KMS-11 (cell line): ENCODE data around the gene SREBF1.
A peak's percentile ranks its signal among the peaks of the same experiment; 100 is the strongest.

Experiments
- H2AFZ ChIP-seq: fragments of 200-600 bp; sonication (generic); 2 replicates; pipeline ENCODE4 v1.6.1; 2016; ENCODE audit warnings: antibody characterized with exemption, mixed run types, low read depth
- H3K27ac ChIP-seq: fragments of 200-600 bp; sonication (generic); 2 replicates; pipeline ENCODE4 v1.6.1; 2016; ENCODE audit warnings: mild to moderate bottlenecking, mixed run types
- H3K27me3 ChIP-seq: fragments of 200-600 bp; sonication (generic); 2 replicates; pipeline ENCODE4 v1.6.1; 2017; ENCODE audit warnings: mild to moderate bottlenecking, low read depth, mixed run types, moderate library complexity; ENCODE audit not compliant: insufficient read depth
- H3K36me3 ChIP-seq: fragments of 200-600 bp; sonication (generic); 2 replicates; pipeline ENCODE4 v1.6.1; 2017; ENCODE audit warnings: mild to moderate bottlenecking, mixed run types; ENCODE audit not compliant: insufficient read depth
- H3K4me1 ChIP-seq: fragments of 200-600 bp; sonication (generic); 2 replicates; pipeline ENCODE4 v1.6.1; 2016; ENCODE audit warnings: mild to moderate bottlenecking, low read depth, mixed run types; ENCODE audit not compliant: poor library complexity, severe bottlenecking
- H3K4me2 ChIP-seq: fragments of 200-600 bp; sonication (generic); 2 replicates; pipeline ENCODE4 v1.7.0; 2016; ENCODE audit warnings: mild to moderate bottlenecking, mixed run types
- H3K4me3 ChIP-seq: fragments of 200-600 bp; sonication (generic); IDR thresholded peaks from 2 replicates; pipeline ENCODE4 v1.6.1; 2017; ENCODE audit warnings: low read depth, low read length, mixed read lengths; ENCODE audit not compliant: insufficient read depth
- H3K79me2 ChIP-seq: fragments of 200-600 bp; sonication (generic); 2 replicates; pipeline ENCODE4 v1.6.1; 2016; ENCODE audit warnings: low read depth, mixed run types; ENCODE audit not compliant: insufficient read depth
- H3K9ac ChIP-seq: fragments of 200-600 bp; sonication (generic); 2 replicates; pipeline ENCODE4 v1.6.1; 2016; ENCODE audit warnings: mild to moderate bottlenecking, mixed run types
- H4K20me1 ChIP-seq: fragments of 200-600 bp; sonication (generic); 2 replicates; pipeline ENCODE4 v1.6.1; 2016; ENCODE audit warnings: mild to moderate bottlenecking, mixed run types; ENCODE audit not compliant: insufficient read depth
- CTCF ChIP-seq: fragments of 200-600 bp; sonication (generic); conservative IDR thresholded peaks from 2 replicates; pipeline ENCODE4 v1.6.1; 2017; ENCODE audit warnings: low read depth, mild to moderate bottlenecking, antibody characterized with exemption, low read length, moderate library complexity, mixed read lengths

SREBF1 gene

DNA sequence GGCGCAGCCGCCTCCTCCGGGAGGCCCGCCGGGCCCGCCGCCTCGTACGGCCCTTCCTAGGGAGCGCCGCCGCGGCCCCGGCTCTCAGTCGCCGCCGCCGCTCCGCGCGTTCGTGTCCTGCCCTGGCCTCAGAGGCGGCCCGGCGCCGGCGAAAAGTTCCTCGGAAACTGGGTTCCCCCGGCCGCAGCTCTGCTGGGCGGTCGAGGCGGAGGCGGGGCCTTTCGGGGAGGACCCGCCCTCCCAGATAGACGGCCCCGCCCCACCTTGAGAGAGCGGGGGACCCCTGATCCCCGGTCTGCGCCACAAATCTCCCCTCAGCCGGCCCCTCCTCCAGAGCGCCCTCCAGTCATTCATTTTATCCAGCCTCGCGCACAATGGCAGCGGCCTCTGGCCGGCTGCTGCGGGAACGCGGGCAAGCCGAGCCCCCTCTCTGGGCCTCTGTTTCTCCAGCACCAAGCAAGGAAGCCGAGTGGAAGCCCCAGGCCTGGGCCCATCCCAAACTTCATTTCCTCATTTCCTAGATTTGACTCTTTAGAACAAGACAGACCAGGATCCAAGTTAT lies at the start of gene SREBF1:
Gene SREBF1 (minus strand): TSS at position 169 of the 562 bp plus-strand sequence. CDS start 169 bp downstream, outside the sequence.
- no peak within 1 kb of the TSS for H3K4me3 ChIP-seq
- no peak for TF ChIP-seq CTCF
- no peak within 1 kb of the TSS; the same call in 1 of the 2 replicates for H2AFZ ChIP-seq
- no peaks in the 10 kb centered on the region for H3K27me3 ChIP-seq
- H3K27ac ChIP-seq: peak within 1 kb of the TSS; percentile 88
- H3K4me2 ChIP-seq: peak within 1 kb of the TSS; percentile 95
- H3K4me1 ChIP-seq: peaks cover 63% of the 10 kb centered on the region
- no peaks in the 10 kb centered on the region for H4K20me1 ChIP-seq
- peak within 1 kb of the TSS; percentile 93 for H3K9ac ChIP-seq
- no peaks in the 10 kb centered on the region for H3K36me3 ChIP-seq
- peaks cover 35% of the 10 kb centered on the region for H3K79me2 ChIP-seq

DNA sequence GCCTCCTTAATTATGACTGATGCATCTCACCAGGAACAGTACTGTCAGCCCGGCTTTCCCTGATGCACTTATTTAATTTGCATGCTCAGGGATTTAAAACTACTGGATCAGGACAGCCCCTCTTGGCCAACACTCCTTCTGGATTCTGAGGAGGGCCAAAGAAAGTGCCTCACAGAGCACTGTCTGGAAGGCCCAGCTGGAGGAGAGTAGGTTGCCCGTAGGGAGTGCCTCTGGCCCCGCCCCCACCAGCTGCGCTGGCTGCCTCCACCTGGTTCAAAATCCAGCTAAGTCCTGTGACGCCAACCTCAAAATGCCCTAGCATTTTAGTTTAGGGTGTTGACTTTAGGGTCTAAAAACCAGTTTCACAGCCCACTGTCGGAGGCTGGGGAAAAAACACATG lies 49.4 kb upstream of the SREBF1 start:
- Histone ChIP-seq H3K4me2 (no peak overlapping the region), H3K36me3 (no peaks in the 10 kb centered on the region), H3K4me3 (no peak overlapping the region), H3K27me3 (no peaks in the 10 kb centered on the region), H3K4me1 (peaks cover 13% of the 10 kb centered on the region), H4K20me1 (no peaks in the 10 kb centered on the region), H3K9ac (no peak overlapping the region), H3K27ac (no peak overlapping the region), H3K79me2 (no peaks in the 10 kb centered on the region), H2AFZ (no peak overlapping the region)
- no peak for TF ChIP-seq CTCF

DNA sequence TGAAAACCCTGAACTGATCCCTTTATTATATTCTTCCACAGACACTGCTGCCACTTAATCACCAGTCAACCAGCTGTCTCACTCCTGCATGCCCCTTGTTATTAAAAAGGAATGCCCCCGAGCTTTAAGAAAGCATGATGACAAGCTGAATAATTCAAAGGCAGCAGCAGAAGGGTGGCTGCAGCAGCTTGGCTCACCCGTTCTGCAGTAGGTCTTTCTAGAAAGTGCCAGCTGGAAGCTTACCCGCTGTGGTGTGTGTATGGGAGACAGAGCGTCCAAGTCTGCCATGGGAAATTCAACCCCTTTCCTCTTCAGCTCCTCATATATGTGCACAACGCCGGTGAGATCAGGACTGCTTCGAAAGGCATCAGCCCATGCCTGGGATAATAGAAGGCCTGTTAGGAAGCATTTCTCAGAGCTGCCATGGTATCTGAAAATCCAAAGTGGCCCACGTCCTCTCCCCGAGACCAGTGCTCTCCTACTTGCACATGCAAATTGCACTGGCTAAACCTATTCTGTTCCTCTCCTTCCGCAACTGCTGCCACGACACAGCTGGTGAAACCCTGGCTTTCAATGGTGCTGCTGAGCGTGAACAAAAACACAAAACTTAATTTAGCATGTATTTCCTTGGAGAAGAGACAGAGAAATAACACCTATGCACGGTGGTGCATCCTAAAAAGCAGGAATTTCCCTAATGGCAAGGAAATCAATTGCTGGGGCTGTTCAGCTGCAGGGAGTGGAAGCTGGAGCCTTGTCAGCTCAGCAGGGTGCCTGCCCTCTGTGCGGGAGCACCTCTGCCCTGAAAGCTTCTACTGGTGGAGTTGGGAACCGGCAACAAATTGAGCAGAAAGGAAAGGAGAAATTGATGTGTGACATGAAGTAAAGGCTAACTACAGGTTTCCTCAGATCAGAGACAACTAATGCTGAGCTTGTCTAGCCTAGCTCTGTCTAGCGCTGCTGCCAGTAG lies 47.9 kb upstream of the SREBF1 start:
- Histone ChIP-seq H3K4me1 (no peaks in the 10 kb centered on the region), H3K9ac (no peak overlapping the region), H3K4me2 (no peak overlapping the region), H3K4me3 (no peak overlapping the region), H3K79me2 (no peaks in the 10 kb centered on the region), H3K27ac (no peak overlapping the region), H3K36me3 (no peaks in the 10 kb centered on the region), H3K27me3 (no peaks in the 10 kb centered on the region), H4K20me1 (no peaks in the 10 kb centered on the region), H2AFZ (no peak overlapping the region)
- no peak for TF ChIP-seq CTCF

DNA sequence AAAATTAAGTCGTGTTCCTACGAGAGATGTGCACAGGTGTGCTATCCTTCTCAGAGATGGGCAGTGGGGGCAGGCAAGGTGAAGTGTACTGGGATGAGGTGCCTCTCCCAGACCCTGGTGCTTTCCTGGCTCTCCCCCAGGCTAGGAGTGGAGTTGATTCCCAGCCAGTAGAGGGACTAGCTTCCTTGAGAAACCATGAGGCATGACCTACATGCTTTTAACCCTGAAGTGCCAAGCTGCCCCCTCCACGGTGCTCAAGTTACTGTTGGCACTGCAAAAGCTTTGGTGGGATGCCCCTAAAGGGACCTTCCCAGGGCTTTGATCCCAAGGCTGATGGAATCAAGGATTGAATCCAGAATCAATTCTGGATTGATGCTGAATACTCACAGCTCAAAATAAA lies 47.0 kb upstream of the SREBF1 start:
- H3K36me3 ChIP-seq: no peaks in the 10 kb centered on the region
- no peak overlapping the region for H3K4me3 ChIP-seq
- TF ChIP-seq CTCF: no peak
- H2AFZ ChIP-seq: no peak overlapping the region
- H3K4me1 ChIP-seq: no peaks in the 10 kb centered on the region
- no peak overlapping the region for H3K27ac ChIP-seq
- no peaks in the 10 kb centered on the region for H3K27me3 ChIP-seq
- no peaks in the 10 kb centered on the region for H3K79me2 ChIP-seq
- H3K4me2 ChIP-seq: no peak overlapping the region
- H3K9ac ChIP-seq: no peak overlapping the region
- H4K20me1 ChIP-seq: no peaks in the 10 kb centered on the region
